GM18511 (cell line): Measurements from ENCODE around the gene PCNT.

Experiments used
- ATAC-seq: cut with Tn5 transposase; IDR thresholded peaks from one replicate; pipeline ENCODE4 v1.9.1; 2021; ENCODE audit warnings: mild to moderate bottlenecking, moderate library complexity; ENCODE audit not compliant: unreplicated experiment

The PCNT gene, protein sequence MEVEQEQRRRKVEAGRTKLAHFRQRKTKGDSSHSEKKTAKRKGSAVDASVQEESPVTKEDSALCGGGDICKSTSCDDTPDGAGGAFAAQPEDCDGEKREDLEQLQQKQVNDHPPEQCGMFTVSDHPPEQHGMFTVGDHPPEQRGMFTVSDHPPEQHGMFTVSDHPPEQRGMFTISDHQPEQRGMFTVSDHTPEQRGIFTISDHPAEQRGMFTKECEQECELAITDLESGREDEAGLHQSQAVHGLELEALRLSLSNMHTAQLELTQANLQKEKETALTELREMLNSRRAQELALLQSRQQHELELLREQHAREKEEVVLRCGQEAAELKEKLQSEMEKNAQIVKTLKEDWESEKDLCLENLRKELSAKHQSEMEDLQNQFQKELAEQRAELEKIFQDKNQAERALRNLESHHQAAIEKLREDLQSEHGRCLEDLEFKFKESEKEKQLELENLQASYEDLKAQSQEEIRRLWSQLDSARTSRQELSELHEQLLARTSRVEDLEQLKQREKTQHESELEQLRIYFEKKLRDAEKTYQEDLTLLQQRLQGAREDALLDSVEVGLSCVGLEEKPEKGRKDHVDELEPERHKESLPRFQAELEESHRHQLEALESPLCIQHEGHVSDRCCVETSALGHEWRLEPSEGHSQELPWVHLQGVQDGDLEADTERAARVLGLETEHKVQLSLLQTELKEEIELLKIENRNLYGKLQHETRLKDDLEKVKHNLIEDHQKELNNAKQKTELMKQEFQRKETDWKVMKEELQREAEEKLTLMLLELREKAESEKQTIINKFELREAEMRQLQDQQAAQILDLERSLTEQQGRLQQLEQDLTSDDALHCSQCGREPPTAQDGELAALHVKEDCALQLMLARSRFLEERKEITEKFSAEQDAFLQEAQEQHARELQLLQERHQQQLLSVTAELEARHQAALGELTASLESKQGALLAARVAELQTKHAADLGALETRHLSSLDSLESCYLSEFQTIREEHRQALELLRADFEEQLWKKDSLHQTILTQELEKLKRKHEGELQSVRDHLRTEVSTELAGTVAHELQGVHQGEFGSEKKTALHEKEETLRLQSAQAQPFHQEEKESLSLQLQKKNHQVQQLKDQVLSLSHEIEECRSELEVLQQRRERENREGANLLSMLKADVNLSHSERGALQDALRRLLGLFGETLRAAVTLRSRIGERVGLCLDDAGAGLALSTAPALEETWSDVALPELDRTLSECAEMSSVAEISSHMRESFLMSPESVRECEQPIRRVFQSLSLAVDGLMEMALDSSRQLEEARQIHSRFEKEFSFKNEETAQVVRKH (N-terminal part only)

DNA sequence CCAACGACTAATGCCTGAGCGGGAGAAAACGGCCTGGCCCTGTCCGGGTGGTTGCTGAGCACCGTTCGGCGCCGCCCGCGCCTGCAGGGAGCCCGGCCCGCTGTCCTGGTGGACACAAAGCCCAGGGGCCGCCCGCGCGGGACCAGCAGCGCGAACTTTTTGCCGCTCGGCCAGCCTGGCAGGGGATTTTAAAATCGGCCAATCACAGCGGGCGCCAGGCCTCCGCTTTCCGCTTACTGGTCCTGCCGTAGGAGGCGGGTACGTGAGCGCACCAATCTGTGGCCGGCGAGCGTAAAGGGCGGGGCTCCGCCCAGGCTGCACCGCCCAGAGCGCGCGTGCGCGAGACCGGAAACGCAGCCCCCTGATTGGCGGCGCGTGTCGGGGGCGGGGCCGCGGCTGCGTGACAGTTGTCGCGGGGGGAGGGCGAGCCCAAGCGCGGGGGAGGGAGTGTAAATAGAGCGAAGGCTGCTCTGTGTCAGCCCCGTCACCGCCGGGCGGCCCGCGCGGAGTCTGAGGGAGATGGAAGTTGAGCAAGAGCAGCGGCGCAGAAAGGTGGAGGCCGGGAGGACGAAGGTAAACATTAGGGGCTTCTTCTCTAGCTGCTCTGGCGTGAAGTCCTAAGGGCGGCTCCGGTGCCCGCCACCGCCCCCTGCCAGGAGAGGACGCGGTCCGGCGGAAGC, at the start of gene PCNT, which contains the start of gene C21orf58:
Gene PCNT (plus strand): TSS at position 447 of the 680 bp plus-strand sequence. CDS start 73 bp downstream, at position 520.
Gene C21orf58 (minus strand): TSS at position 161 of the 680 bp plus-strand sequence. CDS start 1,132 bp downstream, outside the sequence.
- ATAC-seq = peak; percentile 79

GRCh38 chr21:46274797-46275390, 49.1 kb upstream of the PCNT start:
- no peak for ATAC-seq

- ATAC-seq = no peak
Measured at GRCh38 chr21:46284077-46284644, 39.8 kb upstream of the PCNT start.

GRCh38 chr21:46284733-46285132, 39.2 kb upstream of the PCNT start:
- ATAC-seq = no peak

- ATAC-seq = no peak
Measured at GRCh38 chr21:46285206-46285661, 38.7 kb upstream of the PCNT start, which contains the start of gene MCM3AP. TSS of gene MCM3AP (minus strand) at chr21:46285611. CDS start at chr21:46285286, 325 bp downstream.

- ATAC-seq = peak; percentile 90
Measured at GRCh38 chr21:46285761-46286647, 38.0 kb upstream of the PCNT start, which contains the start of gene YBEY. TSS of gene YBEY (plus strand) at chr21:46286342. CDS start at chr21:46286914, 572 bp downstream.

GRCh38 chr21:46286648-46287002, 37.3 kb upstream of the PCNT start:
- ATAC-seq = no peak

DNA sequence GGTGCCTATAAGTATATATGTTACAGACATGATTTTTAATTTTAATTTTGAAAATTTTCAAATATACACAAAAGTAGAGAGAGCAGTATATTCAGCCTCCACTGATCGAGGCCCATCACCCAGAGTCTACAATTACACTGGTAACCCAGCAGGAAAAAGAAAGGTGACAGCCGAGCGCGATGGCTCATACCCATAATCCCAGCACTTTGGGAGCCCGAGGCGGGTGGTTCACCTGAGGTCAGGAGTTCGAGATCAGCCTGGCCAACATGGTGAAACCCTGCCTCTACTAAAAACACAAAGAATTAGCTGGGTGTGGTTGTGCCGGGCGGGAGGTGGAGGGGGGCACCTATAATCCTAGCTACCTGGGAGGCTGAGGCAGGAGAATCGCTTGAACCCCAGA, 36.4 kb upstream of the PCNT start:
- ATAC-seq = no peak

DNA sequence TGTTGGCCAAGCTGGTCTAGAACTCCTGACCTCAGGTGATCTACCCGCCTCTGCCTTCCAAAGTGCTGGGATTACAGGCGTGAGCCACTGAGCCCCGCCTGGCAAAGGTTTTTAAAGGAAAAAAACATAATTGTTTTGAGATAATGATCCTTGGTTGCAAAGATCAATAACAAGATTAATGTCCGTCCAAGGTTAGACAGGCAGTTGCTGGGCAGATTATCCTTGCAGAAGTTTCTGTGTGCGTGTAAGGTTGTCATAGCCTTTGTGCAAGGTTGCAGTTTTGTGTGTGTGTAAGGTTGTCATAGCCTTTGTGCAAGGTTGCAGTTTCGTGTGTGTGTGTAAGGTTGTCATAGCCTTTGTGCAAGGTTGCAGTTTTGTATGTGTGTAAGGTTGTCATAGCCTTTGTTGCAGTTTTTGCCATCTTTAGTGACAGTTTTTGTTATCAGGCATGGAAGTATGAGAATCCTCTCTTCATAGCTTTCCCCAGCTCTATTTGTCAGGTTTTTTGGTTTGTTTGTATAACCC, 34.2 kb upstream of the PCNT start:
- no peak for ATAC-seq

GRCh38 chr21:46291561-46291960, 32.4 kb upstream of the PCNT start:
- ATAC-seq = no peak

- no peak for ATAC-seq
Measured at GRCh38 chr21:46294647-46295176, 29.2 kb upstream of the PCNT start.

DNA sequence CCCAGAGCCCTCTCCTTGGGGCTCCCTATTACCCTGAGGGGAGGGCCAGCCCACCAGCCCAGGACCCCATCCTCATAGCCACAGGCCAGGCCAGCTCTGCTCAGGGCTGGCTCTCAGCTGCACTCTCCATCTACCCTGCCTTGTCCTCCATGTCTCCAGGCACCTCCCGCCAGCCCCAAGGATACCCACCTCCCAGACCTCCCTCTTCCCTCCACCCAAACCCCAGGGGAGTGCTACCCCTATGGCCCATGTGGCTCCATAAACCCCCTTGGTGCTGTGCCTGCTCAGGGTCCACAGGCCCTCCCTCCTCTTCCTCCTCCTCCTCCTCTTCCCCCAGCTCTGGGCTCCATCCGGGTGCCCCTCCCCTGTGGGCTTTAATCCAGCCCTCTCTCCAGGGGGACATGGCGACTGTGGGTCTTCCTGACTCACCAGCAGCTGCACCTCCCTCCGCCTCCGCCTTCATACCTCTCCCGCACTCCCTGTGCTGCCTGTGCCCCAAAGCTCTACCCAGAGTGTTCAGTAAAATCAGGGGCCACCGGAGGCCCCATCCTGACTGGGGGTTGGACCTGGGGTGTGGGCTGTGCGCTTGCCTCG, 28.7 kb upstream of the PCNT start:
- ATAC-seq = no peak

DNA sequence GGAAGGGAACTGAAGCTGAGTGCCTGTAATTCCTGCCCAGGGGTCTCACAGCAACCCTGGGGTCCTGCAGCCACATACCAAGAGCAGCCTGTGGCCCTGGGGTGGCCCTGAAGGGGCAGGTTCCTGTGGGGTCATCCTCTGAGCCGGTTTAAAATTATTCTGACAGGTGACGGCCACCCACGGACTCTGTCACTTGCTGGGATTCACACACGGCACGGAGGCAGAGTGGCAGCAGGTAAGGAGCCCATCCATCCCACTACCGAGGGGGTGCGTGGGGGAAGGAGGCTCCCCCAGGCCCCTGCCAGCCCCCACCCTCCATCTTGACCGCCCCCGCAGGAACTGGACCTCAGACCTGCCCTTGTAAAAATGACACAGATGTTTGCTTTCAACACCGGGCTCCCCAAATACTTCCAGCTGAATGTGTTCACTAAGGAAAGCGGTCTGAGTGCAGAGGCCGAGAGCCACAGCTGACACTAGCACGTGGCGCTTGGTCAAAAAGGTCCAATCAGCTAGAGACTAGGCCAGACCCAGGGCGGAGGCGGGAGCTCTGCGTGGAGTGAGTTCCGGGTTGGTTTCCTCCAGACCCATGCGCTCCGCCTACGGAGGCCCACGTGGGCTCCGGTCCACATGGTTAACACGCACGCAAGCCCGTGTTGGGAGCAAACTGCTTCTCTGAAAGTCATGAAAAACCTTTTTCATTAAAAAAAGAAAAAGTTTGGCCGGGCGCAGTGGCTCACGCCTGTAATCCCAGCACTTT, 27.8 kb upstream of the PCNT start:
- no peak for ATAC-seq

DNA sequence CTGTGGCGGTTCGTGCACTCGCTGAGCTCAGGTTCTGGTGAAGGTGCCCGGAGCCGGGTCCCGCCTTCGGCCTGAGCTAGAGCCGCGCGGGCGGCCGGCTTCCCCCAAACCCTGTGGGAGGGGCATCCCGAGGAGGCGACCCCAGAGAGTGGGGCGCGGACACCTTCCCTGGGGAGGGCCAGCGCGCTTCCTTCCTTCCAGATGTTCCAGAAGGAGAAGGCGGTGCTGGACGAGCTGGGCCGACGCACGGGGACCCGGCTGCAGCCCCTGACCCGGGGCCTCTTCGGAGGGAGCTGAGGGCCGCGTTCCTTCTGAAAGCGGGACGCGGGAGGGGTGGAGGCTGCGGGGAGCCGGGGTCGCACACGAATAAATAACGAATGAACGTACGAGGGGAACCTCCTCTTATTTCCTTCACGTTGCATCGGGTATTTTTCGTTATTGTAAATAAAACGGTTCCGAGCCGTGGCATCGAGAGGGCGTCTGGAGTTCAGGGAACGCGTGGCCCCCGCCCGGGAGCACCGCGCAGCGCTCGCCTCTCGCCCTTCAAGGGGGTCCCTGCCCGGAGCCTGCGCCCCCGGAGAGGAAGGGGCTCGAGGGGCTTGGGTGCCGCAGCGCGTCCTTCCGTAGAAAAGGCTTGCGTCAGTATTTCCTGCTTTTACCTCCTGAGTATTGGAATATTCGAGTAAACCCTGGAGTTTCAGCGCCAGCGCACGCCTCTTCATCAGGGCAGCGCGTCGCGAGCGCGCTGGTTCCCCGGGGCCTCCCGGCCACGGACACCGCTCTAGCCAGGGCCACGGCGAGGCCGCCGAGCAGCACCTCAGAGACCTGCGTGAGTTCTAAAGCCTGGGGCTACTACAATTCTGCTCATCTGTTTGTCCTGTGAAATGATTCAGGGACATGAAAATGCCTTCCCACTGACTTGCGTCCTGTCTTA, 26.4 kb upstream of the PCNT start:
- ATAC-seq = no peak

GRCh38 chr21:46299167-46299566, 24.8 kb upstream of the PCNT start:
- no peak for ATAC-seq

DNA sequence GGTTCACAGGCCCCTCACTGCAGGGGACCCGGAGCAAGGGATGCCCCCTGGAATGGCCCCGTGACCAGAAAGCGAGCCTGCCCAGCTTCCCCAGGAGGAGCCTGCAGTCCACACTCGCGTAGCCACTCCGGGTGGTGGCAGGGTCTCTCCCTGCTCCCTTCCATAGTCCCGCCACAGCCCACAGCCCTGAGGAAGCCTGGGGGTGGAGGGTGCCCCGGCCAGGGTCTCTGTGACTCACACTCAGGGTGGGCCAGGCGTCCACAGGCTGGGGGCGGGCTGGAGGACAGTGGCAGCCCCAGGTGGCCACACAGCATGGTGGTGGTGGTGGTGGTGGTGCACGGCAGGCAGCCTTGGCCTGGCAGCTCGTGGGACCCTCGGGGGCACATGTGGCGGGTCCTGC, 22.2 kb upstream of the PCNT start:
- ATAC-seq = no peak
